ENCODE measurements around the gene ACOX1. TPM values are rescaled to one million over a fixed set of nuclear protein-coding genes. Genes with fewer than 3 reads are reported as not detected.
A peak's percentile ranks its signal among the peaks of the same experiment; 100 is the strongest.

Gene ACOX1
- 21.5 and 29.7 TPM in 2 replicates for polyA plus RNA-seq (2012; rRNA removed)
- 16.2 and 19.6 TPM in 2 replicates for polyA plus RNA-seq (2012; cell fraction: cytosol; rRNA removed)
- 35.9 and 44.1 TPM in 2 replicates for polyA plus RNA-seq (2012; cell fraction: nucleus; rRNA removed)

- H3K36me3 ChIP-seq (replicated peaks in 1 of 2; ENCODE audit: control insufficient read depth in 1 of 2, insufficient read depth in 2 of 2, low read length in 1 of 2): peaks cover 2 to 22% of the 10 kb centered on the region in 2 experiments
- DNase-seq: peak; percentile 97
- peak within 1 kb of the TSS; percentile 96 to 98 for H3K27ac ChIP-seq (ENCODE audit: low read depth in 2 of 2, low read length in 1 of 2)
- peaks cover 45% of the 10 kb centered on the region for H3F3A ChIP-seq (replicated peaks; ENCODE audit: insufficient read depth)
- under 1% methylated on average over 48 of the region's 72 CpGs for WGBS (ENCODE audit: low lambda C conversion rate)
- H3K9ac ChIP-seq: peak within 1 kb of the TSS; percentile 93
- H3K27me3 ChIP-seq (ENCODE audit: insufficient read depth): no peaks in the 10 kb centered on the region
- ChIA-PET CTCF (interaction anchor here (0.8 to 1.8 kb wide), 12 partner anchors 9 to 406 kb away, joined by 3 to 6 read pairs (median 4); partner anchors contain the start of genes CDK3, MRPL38, TRIM47 and WBP2), POLR2A (interaction anchor here (0.6 to 1.7 kb wide), 7 partner anchors 10 to 106 kb away, joined by 3 to 6 read pairs (median 3); partner anchors contain the start of genes FBF1 and TRIM65)
- peaks cover 65% of the 10 kb centered on the region for H3K79me2 ChIP-seq (ENCODE audit: insufficient read depth)
- H3K9me2 ChIP-seq: no peaks in the 10 kb centered on the region
- peak within 1 kb of the TSS; percentile 92 for H2AFZ ChIP-seq (ENCODE audit: low read depth)
- H3K4me1 ChIP-seq (ENCODE audit: control insufficient read depth in 1 of 2, insufficient read depth in 2 of 2, low read depth in 1 of 2, low read length in 1 of 2): peaks cover 0 to 20% of the 10 kb centered on the region in 2 experiments; a peak in 3 of 4 replicates
- no peaks in the 10 kb centered on the region for H4K20me1 ChIP-seq (ENCODE audit: insufficient read depth)
- peak within 1 kb of the TSS; percentile 68 to 87 for H3K4me3 ChIP-seq (ENCODE audit: low read depth in 2 of 2, low read length in 1 of 2)
- peak within 1 kb of the TSS; percentile 88 for H3K4me2 ChIP-seq
- no peaks in the 10 kb centered on the region for H3K9me3 ChIP-seq
- TF ChIP-seq TEAD4 (IDR thresholded peaks at IDR 0.05; ENCODE audit: borderline replicate concordance, insufficient read depth): no peak
- TF ChIP-seq GABPA (IDR thresholded peaks at IDR 0.05; ENCODE audit: low read depth): peak; percentile 79
- no peak for TF ChIP-seq FOSL2 (IDR thresholded peaks at IDR 0.05; ENCODE audit: borderline replicate concordance, low read depth)
- TF ChIP-seq MAX (IDR thresholded peaks at IDR 0.05; ENCODE audit: low read depth): peak; percentile 93
- TF ChIP-seq USF1 (IDR thresholded peaks at IDR 0.05; ENCODE audit: borderline replicate concordance, low read depth): peak; percentile 100
- no peak; the same call in 1 of the 2 replicates for TF ChIP-seq RFX5 (IDR thresholded peaks at IDR 0.05; ENCODE audit: low read length)
- TF ChIP-seq PBX3 (IDR thresholded peaks at IDR 0.05): peak; percentile 99
- no peak for TF ChIP-seq EZH2phosphoT487 (IDR thresholded peaks at IDR 0.05; ENCODE audit: borderline replicate concordance, low read depth)
- peak; percentile 60 for TF ChIP-seq NRF1 (IDR thresholded peaks at IDR 0.05; ENCODE audit: low read depth, low read length)
- peak; percentile 39; the same call in 1 of the 2 replicates for TF ChIP-seq CTCF (IDR thresholded peaks at IDR 0.05)
- no peak for TF ChIP-seq MEF2A (IDR thresholded peaks at IDR 0.05; ENCODE audit: borderline replicate concordance, low read depth)
- TF ChIP-seq, protein P1, sequence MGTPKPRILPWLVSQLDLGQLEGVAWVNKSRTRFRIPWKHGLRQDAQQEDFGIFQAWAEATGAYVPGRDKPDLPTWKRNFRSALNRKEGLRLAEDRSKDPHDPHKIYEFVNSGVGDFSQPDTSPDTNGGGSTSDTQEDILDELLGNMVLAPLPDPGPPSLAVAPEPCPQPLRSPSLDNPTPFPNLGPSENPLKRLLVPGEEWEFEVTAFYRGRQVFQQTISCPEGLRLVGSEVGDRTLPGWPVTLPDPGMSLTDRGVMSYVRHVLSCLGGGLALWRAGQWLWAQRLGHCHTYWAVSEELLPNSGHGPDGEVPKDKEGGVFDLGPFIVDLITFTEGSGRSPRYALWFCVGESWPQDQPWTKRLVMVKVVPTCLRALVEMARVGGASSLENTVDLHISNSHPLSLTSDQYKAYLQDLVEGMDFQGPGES (IDR thresholded peaks at IDR 0.05; ENCODE audit: low read depth, low read length): no peak
- no peak for TF ChIP-seq GATA2 (CRISPR knock-in tag; IDR thresholded peaks at IDR 0.05)
- TF ChIP-seq EP300 (IDR thresholded peaks at IDR 0.05; ENCODE audit: borderline replicate concordance in 1 of 2, low read depth in 1 of 2, low read length in 1 of 2): peak; percentile 37 to 43; a peak in 2 of 4 replicates
- peak; percentile 90 for TF ChIP-seq MXI1 (IDR thresholded peaks at IDR 0.05; ENCODE audit: low read depth, low read length)
- TF ChIP-seq, protein P2, sequence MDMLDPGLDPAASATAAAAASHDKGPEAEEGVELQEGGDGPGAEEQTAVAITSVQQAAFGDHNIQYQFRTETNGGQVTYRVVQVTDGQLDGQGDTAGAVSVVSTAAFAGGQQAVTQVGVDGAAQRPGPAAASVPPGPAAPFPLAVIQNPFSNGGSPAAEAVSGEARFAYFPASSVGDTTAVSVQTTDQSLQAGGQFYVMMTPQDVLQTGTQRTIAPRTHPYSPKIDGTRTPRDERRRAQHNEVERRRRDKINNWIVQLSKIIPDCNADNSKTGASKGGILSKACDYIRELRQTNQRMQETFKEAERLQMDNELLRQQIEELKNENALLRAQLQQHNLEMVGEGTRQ (IDR thresholded peaks at IDR 0.05; ENCODE audit: borderline replicate concordance, low read depth, low read length): peak; percentile 91
- no peak for TF ChIP-seq JUND (IDR thresholded peaks at IDR 0.05)
- TF ChIP-seq, protein P3, sequence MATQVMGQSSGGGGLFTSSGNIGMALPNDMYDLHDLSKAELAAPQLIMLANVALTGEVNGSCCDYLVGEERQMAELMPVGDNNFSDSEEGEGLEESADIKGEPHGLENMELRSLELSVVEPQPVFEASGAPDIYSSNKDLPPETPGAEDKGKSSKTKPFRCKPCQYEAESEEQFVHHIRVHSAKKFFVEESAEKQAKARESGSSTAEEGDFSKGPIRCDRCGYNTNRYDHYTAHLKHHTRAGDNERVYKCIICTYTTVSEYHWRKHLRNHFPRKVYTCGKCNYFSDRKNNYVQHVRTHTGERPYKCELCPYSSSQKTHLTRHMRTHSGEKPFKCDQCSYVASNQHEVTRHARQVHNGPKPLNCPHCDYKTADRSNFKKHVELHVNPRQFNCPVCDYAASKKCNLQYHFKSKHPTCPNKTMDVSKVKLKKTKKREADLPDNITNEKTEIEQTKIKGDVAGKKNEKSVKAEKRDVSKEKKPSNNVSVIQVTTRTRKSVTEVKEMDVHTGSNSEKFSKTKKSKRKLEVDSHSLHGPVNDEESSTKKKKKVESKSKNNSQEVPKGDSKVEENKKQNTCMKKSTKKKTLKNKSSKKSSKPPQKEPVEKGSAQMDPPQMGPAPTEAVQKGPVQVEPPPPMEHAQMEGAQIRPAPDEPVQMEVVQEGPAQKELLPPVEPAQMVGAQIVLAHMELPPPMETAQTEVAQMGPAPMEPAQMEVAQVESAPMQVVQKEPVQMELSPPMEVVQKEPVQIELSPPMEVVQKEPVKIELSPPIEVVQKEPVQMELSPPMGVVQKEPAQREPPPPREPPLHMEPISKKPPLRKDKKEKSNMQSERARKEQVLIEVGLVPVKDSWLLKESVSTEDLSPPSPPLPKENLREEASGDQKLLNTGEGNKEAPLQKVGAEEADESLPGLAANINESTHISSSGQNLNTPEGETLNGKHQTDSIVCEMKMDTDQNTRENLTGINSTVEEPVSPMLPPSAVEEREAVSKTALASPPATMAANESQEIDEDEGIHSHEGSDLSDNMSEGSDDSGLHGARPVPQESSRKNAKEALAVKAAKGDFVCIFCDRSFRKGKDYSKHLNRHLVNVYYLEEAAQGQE (IDR thresholded peaks at IDR 0.05; ENCODE audit: low read depth, low read length): peak; percentile 65
- no peak for TF ChIP-seq RAD21 (IDR thresholded peaks at IDR 0.05; ENCODE audit: low read length)
Measured at GRCh38 chr17:75978938-75979704, at the start of gene ACOX1, which contains the start of gene TEN1. Gene ACOX1 (minus strand): TSS chr17:75979166. CDS start chr17:75979073, 93 bp downstream. Gene TEN1 (plus strand): TSS chr17:75979240. CDS start chr17:75986193, 6,953 bp downstream.

Measured in SK-N-SH (cell line).